Gastroesophageal sphincter (tissue), 3 donors: ENCODE measurements around the gene CDH22.

Source experiments
- EP300 ChIP-seq: sonication (generic); formaldehyde crosslinking; IDR thresholded peaks from one replicate; pipeline ENCODE4 v1.6.1; 2017; ENCODE audit warnings: antibody characterized with exemption, mild to moderate bottlenecking
- POLR2A ChIP-seq, 2 donors: fragments of 450-650 bp; IDR thresholded peaks; one replicate each; pipeline ENCODE4 v1.6.1; 2017; ENCODE audit warnings: antibody characterized with exemption in 2 of 2, mild to moderate bottlenecking in 2 of 2, moderate library complexity in 1 of 2
- POLR2AphosphoS5 ChIP-seq: sonication (generic); formaldehyde crosslinking; IDR thresholded peaks from one replicate; pipeline ENCODE4 v1.6.1; 2017; ENCODE audit warnings: antibody characterized with exemption
- TF ChIP-seq, protein P1 (sequence below), 4 experiments: fragments of 200-600 bp in 2 of 4; fragments of 450-650 bp in 2 of 4; sonication (generic) in 1 of 4; IDR thresholded peaks; one replicate each; pipeline ENCODE4 v1.5.1; 2017 to 2019; ENCODE audit warnings: antibody characterized with exemption in 4 of 4, mild to moderate bottlenecking in 2 of 4, moderate library complexity in 2 of 4

DNA sequence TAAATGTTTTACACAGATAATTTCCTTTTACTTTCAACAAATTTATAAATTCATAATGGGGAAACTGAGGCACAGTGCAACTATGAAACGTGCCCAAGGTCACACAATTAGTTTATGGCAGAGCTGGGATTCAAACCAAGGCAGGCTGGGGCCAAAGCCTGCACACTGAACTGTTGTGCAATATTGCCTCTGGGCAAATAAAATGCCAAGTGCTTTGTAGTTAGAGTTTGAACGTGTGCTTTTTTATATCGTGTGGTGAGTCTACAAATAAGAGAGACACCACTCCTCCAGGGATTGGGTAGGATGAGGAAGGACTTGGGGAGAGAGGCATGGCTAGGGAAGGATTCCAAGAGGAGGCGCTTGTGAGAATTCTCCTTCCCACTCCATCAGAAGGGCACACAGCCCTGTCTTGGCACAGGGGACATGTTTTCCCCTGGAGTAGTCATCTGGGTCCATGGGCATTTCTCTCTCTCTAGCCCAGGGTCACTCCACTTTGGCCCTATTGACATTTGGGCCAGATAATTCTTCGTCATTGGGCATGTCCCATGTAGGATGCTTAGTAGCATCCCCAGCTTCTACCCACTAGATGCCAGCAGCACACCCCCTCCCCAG lies 2.8 kb upstream of the CDH22 start:
- TF ChIP-seq, protein P1, sequence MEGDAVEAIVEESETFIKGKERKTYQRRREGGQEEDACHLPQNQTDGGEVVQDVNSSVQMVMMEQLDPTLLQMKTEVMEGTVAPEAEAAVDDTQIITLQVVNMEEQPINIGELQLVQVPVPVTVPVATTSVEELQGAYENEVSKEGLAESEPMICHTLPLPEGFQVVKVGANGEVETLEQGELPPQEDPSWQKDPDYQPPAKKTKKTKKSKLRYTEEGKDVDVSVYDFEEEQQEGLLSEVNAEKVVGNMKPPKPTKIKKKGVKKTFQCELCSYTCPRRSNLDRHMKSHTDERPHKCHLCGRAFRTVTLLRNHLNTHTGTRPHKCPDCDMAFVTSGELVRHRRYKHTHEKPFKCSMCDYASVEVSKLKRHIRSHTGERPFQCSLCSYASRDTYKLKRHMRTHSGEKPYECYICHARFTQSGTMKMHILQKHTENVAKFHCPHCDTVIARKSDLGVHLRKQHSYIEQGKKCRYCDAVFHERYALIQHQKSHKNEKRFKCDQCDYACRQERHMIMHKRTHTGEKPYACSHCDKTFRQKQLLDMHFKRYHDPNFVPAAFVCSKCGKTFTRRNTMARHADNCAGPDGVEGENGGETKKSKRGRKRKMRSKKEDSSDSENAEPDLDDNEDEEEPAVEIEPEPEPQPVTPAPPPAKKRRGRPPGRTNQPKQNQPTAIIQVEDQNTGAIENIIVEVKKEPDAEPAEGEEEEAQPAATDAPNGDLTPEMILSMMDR (IDR thresholded peaks at IDR 0.05), result no peak
- no peak for TF ChIP-seq POLR2AphosphoS5
- no peak for TF ChIP-seq EP300
- no peak for TF ChIP-seq POLR2A (IDR thresholded peaks at IDR 0.05)
